ENCODE results near the gene CENPC.

- no peak for TF ChIP-seq POLR2AphosphoS2 (conservative IDR thresholded peaks at IDR 0.05; ENCODE audit: low read length)
- TF ChIP-seq POLR2A (IDR thresholded peaks at IDR 0.05; ENCODE audit: low read length): no peak
- TF ChIP-seq HOXA7 (CRISPR knock-in tag; IDR thresholded peaks at IDR 0.05): no peak
- TF ChIP-seq CTCF (IDR thresholded peaks at IDR 0.05): no peak
- TF ChIP-seq ZC3H11A (IDR thresholded peaks at IDR 0.05): no peak
- TF ChIP-seq JUN (IDR thresholded peaks at IDR 0.05): no peak
- TF ChIP-seq MAX (IDR thresholded peaks at IDR 0.05): no peak
- no peak for TF ChIP-seq CBX8 (IDR thresholded peaks at IDR 0.05)
- TF ChIP-seq REST (IDR thresholded peaks at IDR 0.05): no peak
- TF ChIP-seq ZSCAN20 (CRISPR knock-in tag; IDR thresholded peaks at IDR 0.05): no peak
Observed at GRCh38 chr4:67576059-67576466, 30.8 kb upstream of the CENPC start.

Data from A549 (cell line).